Breast epithelium (tissue), 4 donors: ENCODE results near the gene PCSK4. TPM values are rescaled to one million over a fixed set of nuclear protein-coding genes. Genes with fewer than 3 reads are reported as not detected.
A peak's percentile ranks its signal among the peaks of the same experiment; 100 is the strongest.

ENCODE experiments used
- DNase-seq, 2 donors: peaks; one replicate each; pipeline ENCODE4 v3.0.0-alpha.2; 2019; ENCODE audit warnings: low spot score in 2 of 2
- H3K27ac ChIP-seq, 2 donors: fragments of 200-600 bp; sonication (generic) in 1 of 2; one replicate each; pipeline ENCODE4 v1.5.1; 2016 to 2019; ENCODE audit warnings: mild to moderate bottlenecking in 1 of 2
- H3K27me3 ChIP-seq, 2 donors: fragments of 200-600 bp; sonication (generic) in 1 of 2; one replicate each; pipeline versions ENCODE4 v1.5.1 to v1.6.0; 2017 to 2019; ENCODE audit warnings: control low read depth in 1 of 2, mild to moderate bottlenecking in 1 of 2
- H3K36me3 ChIP-seq: fragments of 200-600 bp; one replicate; pipeline ENCODE4 v1.5.1; 2019
- H3K4me1 ChIP-seq, 2 donors: fragments of 200-600 bp; sonication (generic); one replicate each; pipeline ENCODE4 v1.5.1; 2016 to 2019; ENCODE audit warnings: control low read depth in 1 of 2
- H3K4me3 ChIP-seq, 3 donors: fragments of 200-600 bp; sonication (generic); 1 replicate in 2 of 3; 2 replicates in 1 of 3; pipeline ENCODE4 v1.5.1; 2016 to 2019; ENCODE audit warnings: mild to moderate bottlenecking in 3 of 3, moderate library complexity in 2 of 3
- H3K9me3 ChIP-seq, 2 donors: fragments of 200-600 bp; sonication (generic) in 1 of 2; one replicate each; pipeline ENCODE4 v1.5.1; 2016 to 2019; ENCODE audit warnings: control low read depth in 1 of 2
- POLR2A ChIP-seq: fragments of 450-650 bp; IDR thresholded peaks from one replicate; pipeline ENCODE4 v1.6.1; 2016; ENCODE audit warnings: antibody characterized with exemption, mild to moderate bottlenecking, moderate library complexity
- POLR2AphosphoS5 ChIP-seq, 3 donors: sonication (generic); formaldehyde crosslinking; IDR thresholded peaks; one replicate each; pipeline ENCODE4 v1.6.1; 2017; ENCODE audit warnings: antibody characterized with exemption in 3 of 3
- intact Hi-C: fragments of 100-400 bp; cut with DNase I; formaldehyde crosslinking; loops from one replicate; pipeline ENCODE4 v1.15.1; 2023; ENCODE audit warnings: low total_unique reads
- total RNA-seq, 3 donors: library from RNA; depleted of rRNA; stranded (reverse); fragments of >200 nt; gene quantifications; one replicate each; pipeline ENCODE4 v1.1.0, GENCODE V29; 2016
- TF ChIP-seq, protein P1 (sequence below), 3 donors: fragments of 450-650 bp; IDR thresholded peaks; one replicate each; pipeline ENCODE4 v1.5.1; 2016 to 2017; ENCODE audit warnings: antibody characterized with exemption in 3 of 3, mild to moderate bottlenecking in 3 of 3, moderate library complexity in 3 of 3

Gene PCSK4
- total RNA-seq, 3 donors from 2014 or later: 2.2 to 10.0 (median 5.9) TPM

DNA sequence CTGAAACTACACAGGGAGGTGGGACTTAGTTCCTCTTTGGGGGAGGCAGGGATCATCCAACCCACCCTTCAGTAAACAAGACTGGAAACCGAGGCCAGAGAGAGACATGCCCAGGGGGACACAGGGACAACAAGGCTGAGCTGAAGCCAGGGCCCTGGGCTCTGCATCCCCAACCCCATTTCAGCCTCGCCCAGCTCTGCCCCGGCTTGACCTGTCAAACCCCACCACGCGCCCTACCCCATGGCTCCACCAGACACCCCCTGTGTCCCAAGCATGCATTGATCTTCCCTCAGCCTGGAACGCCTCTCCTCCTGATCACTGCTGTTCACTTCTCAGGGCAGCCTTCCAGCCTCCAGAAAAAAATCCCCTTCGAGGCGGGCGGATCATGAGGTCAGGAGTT is 42.2 kb downstream of the PCSK4 start:
- intact Hi-C loops: loop anchor here (10.0 kb wide), 1 partner anchor 173 kb away; the partner anchor contains the start of gene FAM174C
- no peaks in the 10 kb centered on the region for H3K36me3 ChIP-seq
- no peak overlapping the region for H3K4me3 ChIP-seq
- no peak for DNase-seq
- no peaks in the 10 kb centered on the region for H3K9me3 ChIP-seq
- H3K27ac ChIP-seq: no peak overlapping the region
- peaks cover 6 to 8% of the 10 kb centered on the region in 2 donors for H3K4me1 ChIP-seq
- TF ChIP-seq POLR2A (no peak), POLR2AphosphoS5 (IDR thresholded peaks at IDR 0.05) (no peak)
- TF ChIP-seq, protein P1, sequence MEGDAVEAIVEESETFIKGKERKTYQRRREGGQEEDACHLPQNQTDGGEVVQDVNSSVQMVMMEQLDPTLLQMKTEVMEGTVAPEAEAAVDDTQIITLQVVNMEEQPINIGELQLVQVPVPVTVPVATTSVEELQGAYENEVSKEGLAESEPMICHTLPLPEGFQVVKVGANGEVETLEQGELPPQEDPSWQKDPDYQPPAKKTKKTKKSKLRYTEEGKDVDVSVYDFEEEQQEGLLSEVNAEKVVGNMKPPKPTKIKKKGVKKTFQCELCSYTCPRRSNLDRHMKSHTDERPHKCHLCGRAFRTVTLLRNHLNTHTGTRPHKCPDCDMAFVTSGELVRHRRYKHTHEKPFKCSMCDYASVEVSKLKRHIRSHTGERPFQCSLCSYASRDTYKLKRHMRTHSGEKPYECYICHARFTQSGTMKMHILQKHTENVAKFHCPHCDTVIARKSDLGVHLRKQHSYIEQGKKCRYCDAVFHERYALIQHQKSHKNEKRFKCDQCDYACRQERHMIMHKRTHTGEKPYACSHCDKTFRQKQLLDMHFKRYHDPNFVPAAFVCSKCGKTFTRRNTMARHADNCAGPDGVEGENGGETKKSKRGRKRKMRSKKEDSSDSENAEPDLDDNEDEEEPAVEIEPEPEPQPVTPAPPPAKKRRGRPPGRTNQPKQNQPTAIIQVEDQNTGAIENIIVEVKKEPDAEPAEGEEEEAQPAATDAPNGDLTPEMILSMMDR (IDR thresholded peaks at IDR 0.05): no peak
- H3K27me3 ChIP-seq: peaks cover 45 to 73% of the 10 kb centered on the region in 2 donors

DNA sequence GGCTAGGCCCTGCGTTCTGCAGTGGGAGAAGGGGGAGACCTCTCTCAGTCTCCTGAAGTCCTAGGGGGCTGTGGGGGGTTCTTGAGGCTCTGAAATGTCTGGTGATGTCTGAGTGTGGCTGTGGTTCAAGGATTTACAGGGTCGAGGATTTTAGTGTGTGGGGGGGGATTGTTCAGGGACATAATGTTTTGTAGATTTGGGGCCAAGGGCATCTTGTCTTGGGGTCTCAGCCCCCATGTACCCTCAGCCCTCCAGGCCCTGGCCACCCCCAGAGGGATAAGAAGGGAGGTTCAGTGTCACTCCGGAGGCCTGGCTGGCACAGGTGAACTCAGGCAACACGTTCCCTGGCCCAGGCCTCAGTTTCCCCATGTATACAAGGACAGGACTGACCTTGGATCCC is 42.6 kb downstream of the PCSK4 start:
- H3K9me3 ChIP-seq: no peaks in the 10 kb centered on the region

DNA sequence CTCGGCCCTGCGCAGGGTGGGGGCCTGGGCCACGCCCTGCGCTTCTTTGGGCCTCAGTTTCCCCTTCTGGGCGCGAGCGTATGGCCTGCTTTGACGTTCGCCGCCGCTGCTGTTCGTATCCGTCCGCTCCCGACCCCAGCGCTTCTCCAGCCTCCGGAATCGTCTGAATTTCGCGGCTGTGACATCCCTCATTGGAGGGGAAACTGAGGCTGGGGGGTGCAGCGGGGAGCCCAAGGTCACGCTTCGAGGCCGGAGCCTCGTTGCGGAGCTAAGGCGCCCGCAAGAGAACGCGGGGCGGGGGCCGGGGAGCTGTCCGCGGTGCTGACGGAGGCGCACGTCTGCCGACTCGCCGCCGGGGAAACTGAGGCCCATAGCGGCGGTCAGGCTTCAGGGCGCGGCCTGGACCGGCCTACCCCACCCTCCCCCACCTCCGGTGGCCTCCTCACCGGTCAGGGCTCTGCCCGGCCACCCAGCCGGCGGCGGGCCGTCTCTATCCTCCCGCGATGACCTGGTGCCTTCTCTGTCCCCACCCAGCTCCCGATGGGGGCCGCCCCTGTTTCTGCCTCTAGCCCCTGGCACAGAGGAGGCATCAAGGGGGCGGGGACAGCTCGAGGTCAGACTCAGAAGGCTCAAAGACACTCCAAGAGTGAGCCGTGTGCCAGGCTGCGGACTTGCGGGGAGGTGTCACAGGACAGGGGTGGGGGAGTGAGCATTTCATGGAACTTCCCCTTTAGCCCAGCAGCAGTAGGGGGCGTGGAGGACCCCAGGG is 43.3 kb downstream of the PCSK4 start:
- Histone ChIP-seq H3K27me3 (peaks cover 37 to 63% of the 10 kb centered on the region in 2 donors), H3K36me3 (no peaks in the 10 kb centered on the region), H3K9me3 (no peaks in the 10 kb centered on the region), H3K4me3 (peak overlapping the region in 2 of 3 donors; percentile 46 to 66), H3K27ac (no peak overlapping the region), H3K4me1 (peaks cover 5 to 8% of the 10 kb centered on the region in 2 donors)
- TF ChIP-seq POLR2AphosphoS5 (IDR thresholded peaks at IDR 0.05) (no peak), POLR2A (no peak)
- TF ChIP-seq, protein P1 (IDR thresholded peaks at IDR 0.05): no peak
- DNase-seq: no peak
- intact Hi-C loops: loop anchor here (10.0 kb wide), 1 partner anchor 172 kb away; the partner anchor contains the start of gene FAM174C

More for the DNA sequence above, 42.6 kb downstream of the PCSK4 start:
- Histone ChIP-seq H3K4me3 (no peak overlapping the region), H3K36me3 (no peaks in the 10 kb centered on the region), H3K27ac (no peak overlapping the region), H3K4me1 (peaks cover 5 to 8% of the 10 kb centered on the region in 2 donors), H3K27me3 (peaks cover 40 to 69% of the 10 kb centered on the region in 2 donors)
- intact Hi-C loops: loop anchor here (10.0 kb wide), 1 partner anchor 173 kb away; the partner anchor contains the start of gene FAM174C
- no peak for TF ChIP-seq POLR2A
- DNase-seq: no peak

DNA sequence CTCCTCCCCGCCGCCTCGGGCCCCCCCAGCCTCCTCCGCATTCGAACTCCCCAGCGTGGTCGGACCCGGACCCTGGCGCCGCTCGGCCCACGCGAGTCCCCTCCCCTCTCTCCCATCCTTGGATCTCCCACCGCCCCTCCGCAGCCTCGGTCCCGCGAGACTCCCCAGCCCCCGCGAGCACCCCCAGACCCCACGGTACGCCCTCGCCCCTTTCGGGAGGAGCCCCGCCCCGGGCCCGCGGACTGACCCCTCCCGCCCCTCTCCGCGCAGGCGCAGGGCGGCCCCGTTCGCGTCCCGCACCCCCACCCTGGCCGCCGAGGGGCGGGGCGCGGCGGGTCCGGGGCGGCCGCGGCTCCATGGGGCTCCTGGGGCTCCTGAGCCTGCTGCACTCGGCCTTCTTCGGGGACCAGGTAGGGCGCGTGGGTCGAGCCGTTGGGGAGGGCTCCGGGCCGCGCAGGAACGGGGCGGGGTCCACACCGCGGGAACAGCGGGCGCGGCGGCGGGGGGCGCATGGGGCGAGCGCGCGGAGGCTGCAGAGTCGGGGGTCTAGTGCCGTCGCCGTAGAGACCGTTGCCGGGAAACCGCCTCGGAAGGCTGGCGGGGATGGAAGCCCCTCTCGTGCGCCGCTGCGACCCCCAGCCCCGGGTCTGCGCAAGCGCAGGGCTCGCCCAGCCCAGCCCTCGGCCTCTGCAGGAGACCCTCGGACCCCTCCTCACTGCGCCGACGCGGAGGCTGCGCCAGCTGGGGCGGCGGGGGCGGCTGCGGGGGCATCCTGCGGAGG is 44.0 kb downstream of the PCSK4 start:
- Histone ChIP-seq H3K27ac (no peak overlapping the region), H3K27me3 (peaks cover 37 to 55% of the 10 kb centered on the region in 2 donors), H3K4me1 (peaks cover 5 to 8% of the 10 kb centered on the region in 2 donors), H3K36me3 (peaks cover under 1% of the 10 kb centered on the region), H3K9me3 (no peaks in the 10 kb centered on the region), H3K4me3 (peak overlapping the region in 2 of 3 donors; percentile 46 to 66)
- TF ChIP-seq, protein P1 (IDR thresholded peaks at IDR 0.05): no peak
- TF ChIP-seq POLR2A (no peak), POLR2AphosphoS5 (IDR thresholded peaks at IDR 0.05) (no peak)
- intact Hi-C loops: loop anchor here (10.0 kb wide), 1 partner anchor 171 kb away; the partner anchor contains the start of gene FAM174C
- DNase-seq: no peak

DNA sequence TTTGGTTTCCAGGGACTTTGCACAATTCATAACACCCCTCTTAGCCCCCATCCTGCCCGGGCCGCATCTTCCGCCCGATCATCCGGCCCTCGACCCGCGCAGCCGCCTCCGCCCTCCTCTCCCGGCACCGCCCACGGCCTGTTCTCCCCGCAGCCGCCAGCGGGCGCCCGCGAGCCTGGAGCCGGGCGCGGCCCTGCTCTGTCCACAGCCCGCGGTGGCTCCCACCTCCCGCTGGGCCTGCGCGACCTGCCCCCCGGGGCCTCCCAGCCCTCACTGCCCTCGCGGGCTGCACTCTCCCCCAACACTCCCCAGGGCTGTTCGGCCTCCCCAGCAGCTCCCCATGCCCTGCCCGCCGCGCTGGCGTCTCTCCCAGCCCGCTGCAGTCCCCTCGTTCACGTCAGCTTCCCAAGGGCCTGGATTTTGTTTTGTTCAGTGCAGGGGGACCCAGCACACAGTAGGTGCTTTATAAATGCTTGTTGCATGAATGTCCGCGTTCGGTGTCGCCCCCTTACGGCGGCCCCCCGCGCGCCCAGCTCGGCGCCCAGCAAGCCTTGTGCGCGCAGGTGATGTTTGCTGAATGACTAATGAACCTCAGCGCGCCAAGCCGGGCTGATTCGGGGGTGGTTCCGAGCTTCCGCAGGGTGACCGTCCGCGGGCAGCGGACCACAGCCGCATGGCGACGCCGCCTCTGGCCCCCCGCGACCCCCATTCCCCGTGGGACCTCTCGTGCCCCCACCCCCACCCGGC is 44.8 kb downstream of the PCSK4 start:
- H3K4me3 ChIP-seq: peak overlapping the region; percentile 20 to 66 (median 46)
- H3K27ac ChIP-seq: no peak overlapping the region
- peaks cover 33 to 47% of the 10 kb centered on the region in 2 donors for H3K27me3 ChIP-seq
- peaks cover 5 to 8% of the 10 kb centered on the region in 2 donors for H3K4me1 ChIP-seq
- no peaks in the 10 kb centered on the region for H3K9me3 ChIP-seq
- peak in 1 of 2 donors; percentile 64 for DNase-seq
- TF ChIP-seq, protein P1 (IDR thresholded peaks at IDR 0.05): peak; percentile 35 to 87 (median 48)
- no peak for TF ChIP-seq POLR2A
- TF ChIP-seq POLR2AphosphoS5 (IDR thresholded peaks at IDR 0.05): no peak
- intact Hi-C loops: loop anchor here (10.0 kb wide), 1 partner anchor 171 kb away; the partner anchor contains the start of gene FAM174C
- peaks cover 8% of the 10 kb centered on the region for H3K36me3 ChIP-seq
